Astrocyte (in vitro differentiated cells and primary cell): ENCODE data around the gene PRCD. TPM values are rescaled to one million over a fixed set of nuclear protein-coding genes. Genes with fewer than 3 reads are reported as not detected.

Source experiments
- DNase-seq: peaks from one replicate; pipeline ENCODE4 v3.0.0-alpha.2; 2010; ENCODE audit warnings: low read depth
- FAIRE-seq: peaks from 2 replicates; lab custom pipeline; 2011; peaks lifted over from hg19 to GRCh38; lab: Jason Lieb, UNC
- H2AFZ ChIP-seq: 2 replicates; pipeline ENCODE4 v1.6.0; 2012; ENCODE audit warnings: low read depth, low read length, inconsistent platforms
- H3K27ac ChIP-seq: 2 replicates; pipeline ENCODE4 v1.5.1; 2011; ENCODE audit warnings: low read depth, low read length, inconsistent platforms
- H3K27me3 ChIP-seq: 2 replicates; pipeline ENCODE4 v1.6.0; 2011; ENCODE audit warnings: low read length, inconsistent platforms; ENCODE audit not compliant: insufficient read depth
- H3K36me3 ChIP-seq: 2 replicates; pipeline ENCODE4 v1.5.1; 2011; ENCODE audit warnings: low read length, inconsistent platforms; ENCODE audit not compliant: insufficient read depth
- H3K4me1 ChIP-seq: 2 replicates; pipeline ENCODE4 v1.5.1; 2011; ENCODE audit warnings: low read length, inconsistent platforms; ENCODE audit not compliant: insufficient read depth
- H3K4me2 ChIP-seq: 2 replicates; pipeline ENCODE4 v1.6.0; 2012; ENCODE audit warnings: low read length, inconsistent platforms
- H3K4me3 ChIP-seq: 2 replicates; pipeline ENCODE4 v1.5.1; 2011; ENCODE audit warnings: low read depth, mild to moderate bottlenecking, low read length, inconsistent platforms; ENCODE audit not compliant: insufficient read depth
- H3K79me2 ChIP-seq: 2 replicates; pipeline ENCODE4 v1.6.0; 2012; ENCODE audit warnings: mild to moderate bottlenecking, low read length, inconsistent platforms; ENCODE audit not compliant: insufficient read depth
- H3K9ac ChIP-seq: 2 replicates; pipeline ENCODE4 v1.6.0; 2012; ENCODE audit warnings: mild to moderate bottlenecking, low read length, inconsistent platforms
- H3K9me3 ChIP-seq: 2 replicates; pipeline ENCODE4 v1.5.1; 2012; ENCODE audit warnings: low read depth, mild to moderate bottlenecking, low read length, inconsistent platforms; ENCODE audit not compliant: insufficient read depth
- H4K20me1 ChIP-seq: 2 replicates; pipeline ENCODE4 v1.6.0; 2012; ENCODE audit warnings: low read length, inconsistent platforms; ENCODE audit not compliant: insufficient read depth
- H3K27ac Mint-ChIP-seq: one replicate; pipeline ENCODE4 v1.8.0; 2021; ENCODE audit warnings: mild to moderate bottlenecking, mixed read lengths; ENCODE audit not compliant: unreplicated experiment
- H3K27me3 Mint-ChIP-seq: one replicate; pipeline ENCODE4 v1.8.0; 2021; ENCODE audit warnings: low read depth, mixed read lengths; ENCODE audit not compliant: unreplicated experiment
- H3K36me3 Mint-ChIP-seq: one replicate; pipeline ENCODE4 v1.8.0; 2021; ENCODE audit warnings: low read depth, mixed read lengths; ENCODE audit not compliant: unreplicated experiment
- H3K4me1 Mint-ChIP-seq: one replicate; pipeline ENCODE4 v1.8.0; 2021; ENCODE audit warnings: low read depth, mixed read lengths; ENCODE audit not compliant: unreplicated experiment
- H3K4me3 Mint-ChIP-seq: one replicate; pipeline ENCODE4 v1.8.0; 2021; ENCODE audit warnings: mild to moderate bottlenecking, moderate library complexity, mixed read lengths; ENCODE audit not compliant: unreplicated experiment
- H3K9me3 Mint-ChIP-seq: one replicate; pipeline ENCODE4 v1.8.0; 2021; ENCODE audit warnings: mild to moderate bottlenecking, mixed read lengths; ENCODE audit not compliant: unreplicated experiment
- EZH2 ChIP-seq: IDR thresholded peaks from 2 replicates; pipeline ENCODE4 v1.6.1; 2012; ENCODE audit warnings: mild to moderate bottlenecking, low read length, inconsistent platforms; ENCODE audit not compliant: insufficient read depth
- total RNA-seq: library from RNA; stranded (reverse); gene quantifications from 2 replicates; pipeline ENCODE4 v1.2.1, GENCODE V29; 2021
- TF ChIP-seq, protein P1 (sequence below): IDR thresholded peaks from 2 replicates; pipeline ENCODE4 v1.5.1; 2011; ENCODE audit warnings: low read depth, mild to moderate bottlenecking, inconsistent platforms, low read length, moderate library complexity; ENCODE audit not compliant: insufficient read depth

PRCD gene
- total RNA-seq, 1 donor from 2014 or later: 2.2 TPM

DNA sequence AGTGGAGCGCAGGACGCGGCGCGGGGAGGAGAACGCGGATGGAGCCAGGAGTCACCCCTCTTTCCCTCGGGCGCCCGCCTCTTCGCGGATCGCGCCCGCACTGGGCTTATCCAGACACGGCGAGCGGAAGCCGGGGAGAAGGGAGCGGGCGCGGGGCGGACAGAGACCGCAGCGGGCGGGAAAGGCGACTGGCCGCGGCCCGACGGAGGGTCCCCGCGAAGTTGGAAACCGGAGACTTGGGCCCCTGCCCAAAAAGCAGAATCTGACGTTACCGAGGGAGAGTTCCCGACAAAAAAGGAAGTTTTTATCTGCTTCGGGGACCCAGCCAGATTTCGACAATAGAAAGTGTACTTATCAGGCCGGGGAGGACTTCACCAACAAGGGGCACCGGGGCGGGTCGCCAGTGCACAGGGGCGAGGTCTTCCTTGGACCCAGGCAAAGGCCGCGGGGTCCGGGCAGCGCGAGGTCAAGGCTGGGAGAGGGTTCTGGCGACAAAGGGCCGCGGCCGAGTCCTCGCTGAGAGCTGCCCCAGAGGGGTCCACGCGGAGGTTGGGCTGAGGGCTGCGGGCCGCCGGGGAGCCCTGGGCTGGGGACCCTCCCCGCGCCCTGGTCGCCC is 45.3 kb downstream of the PRCD start:
- FAIRE-seq: no peak
- H3K4me1 ChIP-seq: peaks cover 15% of the 10 kb centered on the region
- no peaks in the 10 kb centered on the region for H3K79me2 ChIP-seq
- peaks cover 2% of the 10 kb centered on the region for H3K9me3 ChIP-seq
- Mint-ChIP-seq H3K27me3 (peaks cover 55% of the 10 kb centered on the region), H3K27ac (no peak overlapping the region), H3K9me3 (peaks cover 12% of the 10 kb centered on the region), H3K4me1 (peaks cover 4% of the 10 kb centered on the region), H3K36me3 (peaks cover 3% of the 10 kb centered on the region), H3K4me3 (peak overlapping the region; percentile 40)
- H3K27me3 ChIP-seq: peaks cover 25% of the 10 kb centered on the region
- H3K36me3 ChIP-seq: no peaks in the 10 kb centered on the region
- H3K4me2 ChIP-seq: peak overlapping the region; percentile 92
- peak overlapping the region; percentile 54 for H3K9ac ChIP-seq
- no peak overlapping the region for H3K27ac ChIP-seq
- peak overlapping the region; percentile 83 for H2AFZ ChIP-seq
- H3K4me3 ChIP-seq: peak overlapping the region; percentile 55
- H4K20me1 ChIP-seq: no peaks in the 10 kb centered on the region
- no peak for DNase-seq
- peak; percentile 66 for TF ChIP-seq EZH2
- TF ChIP-seq, protein P1, sequence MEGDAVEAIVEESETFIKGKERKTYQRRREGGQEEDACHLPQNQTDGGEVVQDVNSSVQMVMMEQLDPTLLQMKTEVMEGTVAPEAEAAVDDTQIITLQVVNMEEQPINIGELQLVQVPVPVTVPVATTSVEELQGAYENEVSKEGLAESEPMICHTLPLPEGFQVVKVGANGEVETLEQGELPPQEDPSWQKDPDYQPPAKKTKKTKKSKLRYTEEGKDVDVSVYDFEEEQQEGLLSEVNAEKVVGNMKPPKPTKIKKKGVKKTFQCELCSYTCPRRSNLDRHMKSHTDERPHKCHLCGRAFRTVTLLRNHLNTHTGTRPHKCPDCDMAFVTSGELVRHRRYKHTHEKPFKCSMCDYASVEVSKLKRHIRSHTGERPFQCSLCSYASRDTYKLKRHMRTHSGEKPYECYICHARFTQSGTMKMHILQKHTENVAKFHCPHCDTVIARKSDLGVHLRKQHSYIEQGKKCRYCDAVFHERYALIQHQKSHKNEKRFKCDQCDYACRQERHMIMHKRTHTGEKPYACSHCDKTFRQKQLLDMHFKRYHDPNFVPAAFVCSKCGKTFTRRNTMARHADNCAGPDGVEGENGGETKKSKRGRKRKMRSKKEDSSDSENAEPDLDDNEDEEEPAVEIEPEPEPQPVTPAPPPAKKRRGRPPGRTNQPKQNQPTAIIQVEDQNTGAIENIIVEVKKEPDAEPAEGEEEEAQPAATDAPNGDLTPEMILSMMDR: no peak

DNA sequence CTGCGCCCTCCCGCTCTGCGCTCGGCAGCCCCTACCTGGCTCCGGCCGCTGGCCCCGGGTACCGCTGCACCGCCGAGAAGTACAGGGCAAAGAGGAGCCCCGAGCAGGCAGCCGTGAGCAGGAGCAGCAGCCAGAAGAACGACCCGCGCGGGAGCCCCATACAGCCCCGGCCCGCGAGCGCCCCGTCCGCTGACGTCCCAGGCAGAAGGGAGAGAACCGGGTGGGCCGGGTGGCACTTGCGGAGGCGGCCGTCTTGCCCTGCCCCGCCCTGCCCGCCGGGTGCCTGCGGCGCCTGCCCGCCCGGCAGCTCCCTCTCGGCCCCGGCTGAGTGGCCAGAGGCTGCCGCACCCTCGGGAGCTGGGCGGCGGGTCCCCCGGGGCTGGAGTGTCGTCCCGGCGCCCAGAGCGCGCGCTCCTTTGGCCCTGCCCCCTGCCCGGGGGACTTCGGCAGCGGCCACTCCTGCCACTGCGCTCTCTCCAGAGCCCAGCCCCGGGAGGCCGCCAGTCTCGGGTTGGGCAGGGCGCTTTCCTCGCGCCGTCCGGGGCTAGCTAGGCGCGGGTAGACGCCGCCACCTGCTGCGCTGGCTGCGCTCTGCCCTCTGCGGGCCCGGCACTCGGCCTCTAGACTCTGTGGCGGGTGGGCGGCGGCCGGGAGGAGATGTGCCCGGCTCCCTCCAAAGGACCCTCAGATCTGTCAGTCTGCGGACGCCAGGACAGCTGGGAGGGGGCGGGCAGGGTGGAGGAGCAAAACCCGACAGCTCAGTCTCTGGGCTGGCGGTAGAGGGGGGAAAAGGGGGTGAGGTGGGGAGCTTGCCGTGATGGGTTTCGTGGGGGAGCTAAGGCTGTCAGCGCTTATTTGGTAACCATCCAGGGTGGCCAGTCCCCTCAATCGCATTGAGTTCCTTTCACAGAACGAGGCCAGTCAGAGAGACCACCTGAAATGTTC is 46.1 kb downstream of the PRCD start, which contains the start of gene ST6GALNAC2:
ST6GALNAC2 (minus strand) TSS at position 212 of the 945 bp plus-strand sequence; CDS start at position 160, 52 bp downstream.
- H3K27me3 ChIP-seq: peaks cover 25% of the 10 kb centered on the region

More for the DNA sequence above, 46.1 kb downstream of the PRCD start, which contains the start of gene ST6GALNAC2:
- TF ChIP-seq EZH2: peak; percentile 84
- TF ChIP-seq, protein P1: no peak
- Histone ChIP-seq H4K20me1 (no peaks in the 10 kb centered on the region), H2AFZ (peak within 1 kb of the TSS; percentile 83), H3K36me3 (no peaks in the 10 kb centered on the region), H3K9me3 (peaks cover 2% of the 10 kb centered on the region), H3K4me1 (peaks cover 15% of the 10 kb centered on the region), H3K4me2 (peak within 1 kb of the TSS; percentile 92), H3K9ac (peak within 1 kb of the TSS; percentile 54), H3K27ac (no peak within 1 kb of the TSS), H3K4me3 (peak within 1 kb of the TSS; percentile 55), H3K79me2 (no peaks in the 10 kb centered on the region)
- DNase-seq: no peak
- H3K4me1 Mint-ChIP-seq: peaks cover 4% of the 10 kb centered on the region
- peak within 1 kb of the TSS; percentile 41 for H3K27ac Mint-ChIP-seq
- H3K9me3 Mint-ChIP-seq: peaks cover 12% of the 10 kb centered on the region
- H3K36me3 Mint-ChIP-seq: peaks cover 3% of the 10 kb centered on the region
- no peak for FAIRE-seq
- H3K27me3 Mint-ChIP-seq: peaks cover 55% of the 10 kb centered on the region
- H3K4me3 Mint-ChIP-seq: peak within 1 kb of the TSS; percentile 40
